ENCODE measurements around the gene GASK1A. TPM values are rescaled to one million over a fixed set of nuclear protein-coding genes. Genes with fewer than 3 reads are reported as not detected.
A peak's percentile ranks its signal among the peaks of the same experiment; 100 is the strongest.

Gene GASK1A
- total and polyA plus RNA-seq, 8 donors = 1.2 to 23.6 (median 8.1) TPM

- TF ChIP-seq EP300 (IDR thresholded peaks at IDR 0.05) (no peak), CTCF (IDR thresholded peaks at IDR 0.05) (no peak), POLR2AphosphoS5 (IDR thresholded peaks at IDR 0.05) (no peak), POLR2A (IDR thresholded peaks at IDR 0.05) (no peak)
- intact Hi-C loops (cut with DNase I; ENCODE audit: low total_unique reads) = no loop called here
- 93 to 98% (median 94%) methylated on average over 4 of the region's 4 CpGs for WGBS, 5 donors
- H3K27ac ChIP-seq = no peak overlapping the region
- no peak for DNase-seq
- no peak overlapping the region for H3K4me3 ChIP-seq
- H3K4me1 ChIP-seq = peaks cover 12 to 58% (median 36%) of the 10 kb centered on the region in 4 donors
- no peaks in the 10 kb centered on the region for H3K27me3 ChIP-seq
- no peaks in the 10 kb centered on the region for H3K36me3 ChIP-seq
- no peaks in the 10 kb centered on the region for H3K9me3 ChIP-seq
These were observed 44.0 kb downstream of the GASK1A start for GRCh38 chr3:43023066-43023465.

GRCh38 chr3:43023746-43024145 lies 44.6 kb downstream of the GASK1A start:
- Histone ChIP-seq H3K4me3 (no peak overlapping the region), H3K27me3 (no peaks in the 10 kb centered on the region), H3K4me1 (peaks cover 12 to 59% (median 41%) of the 10 kb centered on the region in 4 donors), H3K9me3 (no peaks in the 10 kb centered on the region), H3K27ac (no peak overlapping the region), H3K36me3 (no peaks in the 10 kb centered on the region)
- 72 to 79% (median 76%) methylated on average over 5 of the region's 5 CpGs for WGBS, 5 donors
- intact Hi-C loops (cut with DNase I; ENCODE audit: low total_unique reads) = no loop called here
- TF ChIP-seq CTCF (IDR thresholded peaks at IDR 0.05) (no peak), POLR2A (IDR thresholded peaks at IDR 0.05) (no peak), POLR2AphosphoS5 (IDR thresholded peaks at IDR 0.05) (no peak), EP300 (IDR thresholded peaks at IDR 0.05) (no peak)
- no peak for DNase-seq

GRCh38 chr3:43024181-43024885 lies 45.2 kb downstream of the GASK1A start:
- H3K9me3 ChIP-seq = no peaks in the 10 kb centered on the region
- H3K4me1 ChIP-seq = peaks cover 12 to 59% (median 40%) of the 10 kb centered on the region in 4 donors
- 48 to 77% (median 62%) methylated on average over 6 of the region's 6 CpGs for WGBS, 5 donors
- H3K36me3 ChIP-seq = no peaks in the 10 kb centered on the region
- H3K27me3 ChIP-seq = no peaks in the 10 kb centered on the region
- H3K4me3 ChIP-seq = no peak overlapping the region
- no peak for DNase-seq
- no peak for TF ChIP-seq CTCF (IDR thresholded peaks at IDR 0.05)
- TF ChIP-seq EP300 (IDR thresholded peaks at IDR 0.05) = no peak
- no peak for TF ChIP-seq POLR2A (IDR thresholded peaks at IDR 0.05)
- no peak overlapping the region for H3K27ac ChIP-seq
- intact Hi-C loops (cut with DNase I; ENCODE audit: low total_unique reads) = no loop called here

GRCh38 chr3:43025423-43025822 lies 46.3 kb downstream of the GASK1A start:
- Histone ChIP-seq H3K4me1 (peaks cover 12 to 59% (median 35%) of the 10 kb centered on the region in 4 donors), H3K27ac (peak overlapping the region in 1 of 5 donors; percentile 29), H3K9me3 (no peaks in the 10 kb centered on the region), H3K36me3 (no peaks in the 10 kb centered on the region), H3K4me3 (no peak overlapping the region), H3K27me3 (no peaks in the 10 kb centered on the region)
- intact Hi-C loops (cut with DNase I; ENCODE audit: low total_unique reads) = no loop called here
- 47 to 75% (median 55%) methylated on average over 5 of the region's 5 CpGs for WGBS, 5 donors
- TF ChIP-seq CTCF (IDR thresholded peaks at IDR 0.05) (no peak), POLR2AphosphoS5 (IDR thresholded peaks at IDR 0.05) (no peak), EP300 (IDR thresholded peaks at IDR 0.05) (no peak), POLR2A (IDR thresholded peaks at IDR 0.05) (no peak)
- DNase-seq = no peak
